ENCODE results near the gene TNPO3. TPM values are rescaled to one million over a fixed set of nuclear protein-coding genes. Genes with fewer than 3 reads are reported as not detected.
A peak's percentile ranks its signal among the peaks of the same experiment; 100 is the strongest.

Gene TNPO3
- total RNA-seq, 3 donors from 2014 or later (not counting 1 experiment from before 2014, with no cell fraction given): 33.9 to 41.1 (median 37.9) TPM

- Mint-ChIP-seq H3K27me3 (ENCODE audit: low read depth in 2 of 2) (peaks cover 0 to 11% of the 10 kb centered on the region in 2 donors), H3K36me3 (no peaks in the 10 kb centered on the region), H3K4me1 (peaks cover 9 to 14% of the 10 kb centered on the region in 2 donors), H3K9me3 (no peaks in the 10 kb centered on the region), H3K27ac (no peak overlapping the region), H3K4me3 (no peak overlapping the region)
- TF ChIP-seq, protein P1, sequence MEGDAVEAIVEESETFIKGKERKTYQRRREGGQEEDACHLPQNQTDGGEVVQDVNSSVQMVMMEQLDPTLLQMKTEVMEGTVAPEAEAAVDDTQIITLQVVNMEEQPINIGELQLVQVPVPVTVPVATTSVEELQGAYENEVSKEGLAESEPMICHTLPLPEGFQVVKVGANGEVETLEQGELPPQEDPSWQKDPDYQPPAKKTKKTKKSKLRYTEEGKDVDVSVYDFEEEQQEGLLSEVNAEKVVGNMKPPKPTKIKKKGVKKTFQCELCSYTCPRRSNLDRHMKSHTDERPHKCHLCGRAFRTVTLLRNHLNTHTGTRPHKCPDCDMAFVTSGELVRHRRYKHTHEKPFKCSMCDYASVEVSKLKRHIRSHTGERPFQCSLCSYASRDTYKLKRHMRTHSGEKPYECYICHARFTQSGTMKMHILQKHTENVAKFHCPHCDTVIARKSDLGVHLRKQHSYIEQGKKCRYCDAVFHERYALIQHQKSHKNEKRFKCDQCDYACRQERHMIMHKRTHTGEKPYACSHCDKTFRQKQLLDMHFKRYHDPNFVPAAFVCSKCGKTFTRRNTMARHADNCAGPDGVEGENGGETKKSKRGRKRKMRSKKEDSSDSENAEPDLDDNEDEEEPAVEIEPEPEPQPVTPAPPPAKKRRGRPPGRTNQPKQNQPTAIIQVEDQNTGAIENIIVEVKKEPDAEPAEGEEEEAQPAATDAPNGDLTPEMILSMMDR (IDR thresholded peaks at IDR 0.05): no peak
- Histone ChIP-seq H3K27ac (ENCODE audit: low read length) (no peak overlapping the region), H3K36me3 (ENCODE audit: control insufficient read depth, insufficient read depth, low read length) (no peaks in the 10 kb centered on the region), H3K4me1 (ENCODE audit: control insufficient read depth, insufficient read depth, low read length) (peaks cover 4% of the 10 kb centered on the region), H3K27me3 (ENCODE audit: control insufficient read depth, insufficient read depth, low read length) (no peaks in the 10 kb centered on the region), H3K9me3 (ENCODE audit: control insufficient read depth, insufficient read depth, low read length) (no peaks in the 10 kb centered on the region), H3K4me3 (ENCODE audit: low read length) (no peak overlapping the region)
- 89% methylated on average over 4 of the region's 4 CpGs for WGBS (ENCODE audit: insufficient coverage)
- ATAC-seq: no peak
- DNase-seq: no peak
- intact Hi-C loops (cut with micrococcal nuclease): no loop called here
Measured at GRCh38 chr7:129073738-129074137, 18.8 kb upstream of the TNPO3 start.

- TF ChIP-seq, protein P1 (IDR thresholded peaks at IDR 0.05): no peak
- Mint-ChIP-seq H3K4me1 (peaks cover 9 to 14% of the 10 kb centered on the region in 2 donors), H3K4me3 (no peak overlapping the region), H3K27me3 (ENCODE audit: low read depth in 2 of 2) (peaks cover 0 to 9% of the 10 kb centered on the region in 2 donors), H3K9me3 (no peaks in the 10 kb centered on the region), H3K36me3 (no peaks in the 10 kb centered on the region), H3K27ac (no peak overlapping the region)
- ATAC-seq: no peak
- no peaks in the 10 kb centered on the region for H3K27me3 ChIP-seq (ENCODE audit: control insufficient read depth, insufficient read depth, low read length)
- H3K27ac ChIP-seq (ENCODE audit: low read length): no peak overlapping the region
- H3K9me3 ChIP-seq (ENCODE audit: control insufficient read depth, insufficient read depth, low read length): no peaks in the 10 kb centered on the region
- WGBS (ENCODE audit: insufficient coverage): no CpG with 5 or more reads among the region's 1 CpG
- H3K36me3 ChIP-seq (ENCODE audit: control insufficient read depth, insufficient read depth, low read length): no peaks in the 10 kb centered on the region
- no peak for DNase-seq
- intact Hi-C loops (cut with micrococcal nuclease): no loop called here
- peaks cover 4% of the 10 kb centered on the region for H3K4me1 ChIP-seq (ENCODE audit: control insufficient read depth, insufficient read depth, low read length)
- H3K4me3 ChIP-seq (ENCODE audit: low read length): no peak overlapping the region
Measured at GRCh38 chr7:129073204-129073603, 18.3 kb upstream of the TNPO3 start.

DNA sequence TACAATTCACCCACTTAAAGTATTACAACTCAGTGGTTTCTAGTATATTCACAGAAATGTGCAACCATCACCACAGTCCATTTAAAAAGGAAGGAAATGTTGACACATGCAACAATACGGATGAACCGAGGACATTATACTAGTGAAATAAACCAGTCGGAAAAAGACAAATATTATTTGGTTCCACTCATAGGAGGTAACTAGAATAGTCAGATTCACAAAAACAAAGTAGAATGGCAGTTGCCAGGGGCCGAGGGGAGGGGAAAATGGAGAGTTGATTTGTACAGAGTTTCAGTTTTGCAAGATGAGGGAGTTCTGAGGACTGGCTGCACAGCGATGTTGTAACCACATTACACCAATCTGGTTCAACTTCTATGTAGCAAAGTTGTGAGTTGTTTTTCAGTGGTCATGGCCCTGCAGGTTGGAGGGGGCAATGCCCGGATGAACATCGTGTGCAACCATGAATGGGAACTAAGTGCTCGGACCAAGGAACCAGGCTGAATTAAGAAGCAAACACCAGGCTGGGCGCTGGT is 17.6 kb upstream of the TNPO3 start:
- no peaks in the 10 kb centered on the region for H3K36me3 Mint-ChIP-seq
- Histone ChIP-seq H3K27ac (ENCODE audit: low read length) (no peak overlapping the region), H3K36me3 (ENCODE audit: control insufficient read depth, insufficient read depth, low read length) (no peaks in the 10 kb centered on the region), H3K9me3 (ENCODE audit: control insufficient read depth, insufficient read depth, low read length) (no peaks in the 10 kb centered on the region), H3K4me1 (ENCODE audit: control insufficient read depth, insufficient read depth, low read length) (peaks cover 4% of the 10 kb centered on the region), H3K27me3 (ENCODE audit: control insufficient read depth, insufficient read depth, low read length) (no peaks in the 10 kb centered on the region), H3K4me3 (ENCODE audit: low read length) (no peak overlapping the region)
- H3K27me3 Mint-ChIP-seq (ENCODE audit: low read depth in 2 of 2): peaks cover 2 to 9% of the 10 kb centered on the region in 2 donors
- 44% methylated on average over 9 of the region's 9 CpGs for WGBS (ENCODE audit: insufficient coverage)
- DNase-seq (no peak), ATAC-seq (peak in 2 of 3 donors; percentile 52)
- intact Hi-C loops (cut with micrococcal nuclease): no loop called here
- H3K4me1 Mint-ChIP-seq: peaks cover 9 to 14% of the 10 kb centered on the region in 2 donors
- no peaks in the 10 kb centered on the region for H3K9me3 Mint-ChIP-seq
- TF ChIP-seq, protein P1 (IDR thresholded peaks at IDR 0.05): no peak
- no peak overlapping the region for H3K4me3 Mint-ChIP-seq
- H3K27ac Mint-ChIP-seq: peak overlapping the region; percentile 8 to 43

GRCh38 chr7:129069021-129069420 is 14.1 kb upstream of the TNPO3 start:
- H3K27ac Mint-ChIP-seq: no peak overlapping the region
- DNase-seq: no peak

More at GRCh38 chr7:129069021-129069420, 14.1 kb upstream of the TNPO3 start:
- Mint-ChIP-seq H3K4me3 (no peak overlapping the region), H3K4me1 (peaks cover 9 to 14% of the 10 kb centered on the region in 2 donors), H3K36me3 (no peaks in the 10 kb centered on the region), H3K9me3 (no peaks in the 10 kb centered on the region), H3K27me3 (ENCODE audit: low read depth in 2 of 2) (peaks cover 13 to 14% of the 10 kb centered on the region in 2 donors)
- no peaks in the 10 kb centered on the region for H3K27me3 ChIP-seq (ENCODE audit: control insufficient read depth, insufficient read depth, low read length)
- H3K36me3 ChIP-seq (ENCODE audit: control insufficient read depth, insufficient read depth, low read length): no peaks in the 10 kb centered on the region
- ATAC-seq: no peak
- 30% methylated on average over 4 of the region's 5 CpGs for WGBS (ENCODE audit: insufficient coverage)
- TF ChIP-seq, protein P1 (IDR thresholded peaks at IDR 0.05): no peak
- intact Hi-C loops (cut with micrococcal nuclease): no loop called here
- no peak overlapping the region for H3K27ac ChIP-seq (ENCODE audit: low read length)
- H3K4me1 ChIP-seq (ENCODE audit: control insufficient read depth, insufficient read depth, low read length): peaks cover 4% of the 10 kb centered on the region
- H3K9me3 ChIP-seq (ENCODE audit: control insufficient read depth, insufficient read depth, low read length): no peaks in the 10 kb centered on the region
- H3K4me3 ChIP-seq (ENCODE audit: low read length): no peak overlapping the region

All from natural killer cell (primary cell).